ENCODE results near the gene VPS54. TPM values are rescaled to one million over a fixed set of nuclear protein-coding genes. Genes with fewer than 3 reads are reported as not detected.
A peak's percentile ranks its signal among the peaks of the same experiment; 100 is the strongest.

Gene VPS54
- total RNA-seq, 1 experiment from 2014 or later: 20.7 TPM

DNA sequence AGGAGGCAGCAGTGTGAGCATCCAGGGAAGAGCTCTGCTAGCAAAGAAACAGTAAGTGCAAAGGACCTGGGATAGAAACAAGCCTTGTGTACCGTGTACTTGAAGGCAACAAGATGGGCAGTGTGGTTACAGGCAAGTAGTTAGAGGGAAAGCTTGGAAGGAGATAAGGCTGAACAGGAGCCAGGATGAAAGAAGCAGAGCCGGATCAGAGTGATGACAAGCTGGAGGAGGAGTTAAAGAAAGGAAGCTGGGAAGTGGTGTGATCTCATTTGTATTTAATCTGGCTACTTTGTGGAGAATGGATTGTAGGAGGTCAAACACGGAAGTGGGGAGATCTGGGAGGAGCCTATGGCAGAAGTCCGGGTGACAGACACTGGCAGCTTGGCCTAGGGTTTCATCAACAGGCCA, 44.7 kb upstream of the VPS54 start:
- Histone ChIP-seq H3K9me3 (ENCODE audit: insufficient read depth, low read depth) (no peaks in the 10 kb centered on the region), H3K27ac (no peak overlapping the region), H2AFZ (no peak overlapping the region), H3K27me3 (ENCODE audit: insufficient read depth, low read depth) (no peaks in the 10 kb centered on the region), H3K36me3 (ENCODE audit: low read depth) (no peaks in the 10 kb centered on the region), H3K4me3 (no peak overlapping the region), H3K9me2 (ENCODE audit: insufficient read depth) (no peaks in the 10 kb centered on the region), H3K4me2 (no peak overlapping the region), H3K79me2 (ENCODE audit: low read depth) (no peaks in the 10 kb centered on the region), H3F3A (ENCODE audit: insufficient read depth, low read depth) (peaks cover 9% of the 10 kb centered on the region; the same call in 1 of the 2 replicates), H3K4me1 (replicated peaks; ENCODE audit: insufficient read depth) (peaks cover 19% of the 10 kb centered on the region), H4K20me1 (ENCODE audit: insufficient read depth) (no peaks in the 10 kb centered on the region)
- TF ChIP-seq EZH2 (IDR thresholded peaks at IDR 0.05; ENCODE audit: low read depth): no peak
- TF ChIP-seq, protein P1, sequence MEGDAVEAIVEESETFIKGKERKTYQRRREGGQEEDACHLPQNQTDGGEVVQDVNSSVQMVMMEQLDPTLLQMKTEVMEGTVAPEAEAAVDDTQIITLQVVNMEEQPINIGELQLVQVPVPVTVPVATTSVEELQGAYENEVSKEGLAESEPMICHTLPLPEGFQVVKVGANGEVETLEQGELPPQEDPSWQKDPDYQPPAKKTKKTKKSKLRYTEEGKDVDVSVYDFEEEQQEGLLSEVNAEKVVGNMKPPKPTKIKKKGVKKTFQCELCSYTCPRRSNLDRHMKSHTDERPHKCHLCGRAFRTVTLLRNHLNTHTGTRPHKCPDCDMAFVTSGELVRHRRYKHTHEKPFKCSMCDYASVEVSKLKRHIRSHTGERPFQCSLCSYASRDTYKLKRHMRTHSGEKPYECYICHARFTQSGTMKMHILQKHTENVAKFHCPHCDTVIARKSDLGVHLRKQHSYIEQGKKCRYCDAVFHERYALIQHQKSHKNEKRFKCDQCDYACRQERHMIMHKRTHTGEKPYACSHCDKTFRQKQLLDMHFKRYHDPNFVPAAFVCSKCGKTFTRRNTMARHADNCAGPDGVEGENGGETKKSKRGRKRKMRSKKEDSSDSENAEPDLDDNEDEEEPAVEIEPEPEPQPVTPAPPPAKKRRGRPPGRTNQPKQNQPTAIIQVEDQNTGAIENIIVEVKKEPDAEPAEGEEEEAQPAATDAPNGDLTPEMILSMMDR (conservative IDR thresholded peaks at IDR 0.05): no peak
- ChIA-PET CTCF (no interaction called here), POLR2A (ENCODE audit: unreplicated experiment) (no interaction called here)
- BruUV-seq (replicated peaks): no TSS peak
- intact Hi-C loops (cut with micrococcal nuclease; ENCODE audit: unreplicated experiment): no loop called here
- no peak for DNase-seq

DNA sequence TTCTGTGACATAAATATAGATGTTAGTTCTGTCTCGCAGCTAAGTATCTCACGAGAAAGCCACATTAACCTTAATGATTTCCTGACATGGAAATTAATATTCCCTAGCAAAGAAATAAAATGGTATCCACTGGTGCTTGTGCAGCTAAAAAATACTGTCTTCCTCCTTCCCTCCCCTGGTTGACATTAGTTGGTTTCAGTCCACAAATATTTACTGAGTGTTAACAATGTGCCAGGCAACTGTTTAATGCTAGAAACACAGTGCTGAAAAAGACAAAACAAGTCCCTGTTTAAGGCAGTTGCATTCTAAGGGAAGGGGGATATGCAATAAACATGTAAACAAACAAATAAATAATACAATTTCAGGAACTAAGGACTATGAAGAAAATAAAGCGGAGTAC, 44.2 kb upstream of the VPS54 start:
- no TSS peak for BruUV-seq (replicated peaks)
- no peak for TF ChIP-seq EZH2 (IDR thresholded peaks at IDR 0.05; ENCODE audit: low read depth)
- TF ChIP-seq, protein P1 (conservative IDR thresholded peaks at IDR 0.05): no peak
- peaks cover 9% of the 10 kb centered on the region; the same call in 1 of the 2 replicates for H3F3A ChIP-seq (ENCODE audit: insufficient read depth, low read depth)
- H3K36me3 ChIP-seq (ENCODE audit: low read depth): no peaks in the 10 kb centered on the region
- intact Hi-C loops (cut with micrococcal nuclease; ENCODE audit: unreplicated experiment): no loop called here
- H3K27ac ChIP-seq: no peak overlapping the region
- H3K79me2 ChIP-seq (ENCODE audit: low read depth): no peaks in the 10 kb centered on the region
- no peak for DNase-seq
- POLR2A ChIA-PET (ENCODE audit: unreplicated experiment): no interaction called here
- no peaks in the 10 kb centered on the region for H3K27me3 ChIP-seq (ENCODE audit: insufficient read depth, low read depth)
- H4K20me1 ChIP-seq (ENCODE audit: insufficient read depth): no peaks in the 10 kb centered on the region
- H3K9me3 ChIP-seq (ENCODE audit: insufficient read depth, low read depth): no peaks in the 10 kb centered on the region
- H3K4me2 ChIP-seq: no peak overlapping the region
- H3K4me1 ChIP-seq (replicated peaks; ENCODE audit: insufficient read depth): peaks cover 19% of the 10 kb centered on the region
- no peak overlapping the region for H2AFZ ChIP-seq
- H3K4me3 ChIP-seq: no peak overlapping the region
- no peaks in the 10 kb centered on the region for H3K9me2 ChIP-seq (ENCODE audit: insufficient read depth)
- CTCF ChIA-PET: no interaction called here

DNA sequence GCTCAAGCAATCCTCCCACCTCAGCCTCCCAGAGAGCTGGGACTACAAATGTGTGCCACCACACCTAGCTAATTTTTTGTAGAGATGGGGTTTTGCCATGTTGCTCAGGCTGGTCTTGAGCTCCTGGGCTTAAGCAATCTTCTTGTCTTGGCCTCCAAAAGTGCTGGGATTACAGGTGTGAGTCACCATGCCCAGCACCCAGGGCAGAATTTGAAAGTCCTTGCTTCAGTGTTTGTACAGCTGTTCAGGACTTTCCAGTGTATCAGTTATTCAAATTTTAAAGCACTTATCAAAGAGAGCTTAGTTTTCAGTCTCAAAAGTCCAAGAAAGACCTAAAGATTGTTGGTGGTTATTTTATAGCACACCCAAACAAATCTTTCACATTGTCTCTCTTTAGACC, 43.6 kb upstream of the VPS54 start:
- H4K20me1 ChIP-seq (ENCODE audit: insufficient read depth): no peaks in the 10 kb centered on the region
- no peak overlapping the region for H2AFZ ChIP-seq
- peak; percentile 34 to 88 for DNase-seq
- no peaks in the 10 kb centered on the region for H3K36me3 ChIP-seq (ENCODE audit: low read depth)
- peaks cover 9% of the 10 kb centered on the region; the same call in 1 of the 2 replicates for H3F3A ChIP-seq (ENCODE audit: insufficient read depth, low read depth)
- intact Hi-C loops (cut with micrococcal nuclease; ENCODE audit: unreplicated experiment): no loop called here
- H3K9me3 ChIP-seq (ENCODE audit: insufficient read depth, low read depth): no peaks in the 10 kb centered on the region
- CTCF ChIA-PET: no interaction called here
- H3K4me3 ChIP-seq: no peak overlapping the region
- H3K79me2 ChIP-seq (ENCODE audit: low read depth): no peaks in the 10 kb centered on the region
- H3K9me2 ChIP-seq (ENCODE audit: insufficient read depth): no peaks in the 10 kb centered on the region
- POLR2A ChIA-PET (ENCODE audit: unreplicated experiment): interaction anchor here (0.6 kb wide), 1 partner anchor 140 kb away, joined by 14 read pairs; no protein-coding TSS in a partner anchor
- BruUV-seq (replicated peaks): no TSS peak
- no peaks in the 10 kb centered on the region for H3K27me3 ChIP-seq (ENCODE audit: insufficient read depth, low read depth)
- no peak overlapping the region for H3K27ac ChIP-seq
- TF ChIP-seq, protein P1 (conservative IDR thresholded peaks at IDR 0.05): no peak
- no peak for TF ChIP-seq EZH2 (IDR thresholded peaks at IDR 0.05; ENCODE audit: low read depth)
- H3K4me2 ChIP-seq: peak overlapping the region; percentile 22; the same call in 1 of the 2 replicates
- peaks cover 19% of the 10 kb centered on the region for H3K4me1 ChIP-seq (replicated peaks; ENCODE audit: insufficient read depth)

Data from PC-9 (cell line).